SU-DHL-6 (cell line): ENCODE data around the gene HHATL.

ENCODE experiments used
- H2AFZ ChIP-seq: fragments of 200-600 bp; sonication (generic); 2 replicates; pipeline ENCODE4 v1.6.1; 2014; ENCODE audit warnings: low read depth, mild to moderate bottlenecking, moderate library complexity, mixed read lengths, antibody characterized with exemption, low read length; ENCODE audit not compliant: severe bottlenecking
- H3F3A ChIP-seq: fragments of 200-600 bp; shearing (Covaris generic); 2 replicates; pipeline ENCODE4 v1.6.0; 2016; ENCODE audit warnings: antibody characterized with exemption, mild to moderate bottlenecking; ENCODE audit not compliant: insufficient read depth
- H3K27ac ChIP-seq: fragments of 200-600 bp; sonication (generic); 2 replicates; pipeline ENCODE4 v1.5.1; 2016; ENCODE audit warnings: low read depth, mild to moderate bottlenecking, low read length, moderate library complexity, mixed read lengths
- H3K27me3 ChIP-seq: fragments of 200-600 bp; sonication (generic), shearing (Covaris generic); 2 replicates; pipeline ENCODE4 v1.6.0; 2014; ENCODE audit warnings: mild to moderate bottlenecking, low read length
- H3K36me3 ChIP-seq: fragments of 200-600 bp; sonication (generic); 2 replicates; pipeline ENCODE4 v1.6.1; 2014; ENCODE audit warnings: mild to moderate bottlenecking, low read length, mixed read lengths
- H3K4me2 ChIP-seq: fragments of 300-600, 200-600 bp; shearing (Covaris generic), sonication (generic); 2 replicates; pipeline ENCODE4 v1.6.0; 2014; ENCODE audit warnings: low read length, low read depth, mild to moderate bottlenecking; ENCODE audit not compliant: poor library complexity, severe bottlenecking
- H3K4me3 ChIP-seq: fragments of 200-600 bp; sonication (generic); 2 replicates; pipeline ENCODE4 v1.5.1; 2014; ENCODE audit warnings: antibody characterized with exemption, low read length, mild to moderate bottlenecking, mixed read lengths; ENCODE audit not compliant: insufficient read depth, poor library complexity, severe bottlenecking
- H3K79me2 ChIP-seq: fragments of 200-600 bp; sonication (generic); 2 replicates; pipeline ENCODE4 v1.6.1; 2014; ENCODE audit warnings: mild to moderate bottlenecking, low read length, moderate library complexity; ENCODE audit not compliant: insufficient read depth
- H3K9ac ChIP-seq: fragments of 200-600 bp; sonication (generic); 2 replicates; pipeline ENCODE4 v1.7.0; 2014; ENCODE audit warnings: mild to moderate bottlenecking, low read length
- H3K9me2 ChIP-seq: fragments of 200-600 bp; sonication (generic); replicated peaks from 2 replicates; pipeline ENCODE4 v1.6.1; 2014; ENCODE audit warnings: low read length; ENCODE audit not compliant: insufficient read depth
- H3K9me3 ChIP-seq: fragments of 200-600 bp; sonication (generic); 2 replicates; pipeline ENCODE4 v1.6.1; 2014; ENCODE audit warnings: low read length, mixed read lengths; ENCODE audit not compliant: insufficient read depth
- H4K20me1 ChIP-seq: fragments of 200-600 bp; sonication (generic); 2 replicates; pipeline ENCODE4 v1.6.1; 2014; ENCODE audit warnings: low read depth, mild to moderate bottlenecking, antibody characterized with exemption, low read length, moderate library complexity, mixed read lengths
- CTCF ChIP-seq: fragments of 200-600 bp; sonication (generic); IDR thresholded peaks from one replicate; pipeline ENCODE4 v1.5.1; 2017; ENCODE audit warnings: antibody characterized with exemption, mild to moderate bottlenecking, low read length, moderate library complexity; ENCODE audit not compliant: insufficient read depth, poor library complexity, severe bottlenecking
- EZH2phosphoT487 ChIP-seq: fragments of 200-600 bp; sonication (generic), shearing (Covaris generic); conservative IDR thresholded peaks from 2 replicates; pipeline ENCODE4 v1.6.1; 2018; ENCODE audit warnings: mild to moderate bottlenecking, antibody characterized with exemption, low read length, moderate library complexity, mixed read lengths

HHATL gene

GRCh38 chr3:42675909-42676308, 26.7 kb downstream of the HHATL start:
- H3K79me2 ChIP-seq = no peaks in the 10 kb centered on the region
- no peak for TF ChIP-seq EZH2phosphoT487
- no peak for TF ChIP-seq CTCF
- H3K27ac ChIP-seq = no peak overlapping the region
- no peaks in the 10 kb centered on the region for H4K20me1 ChIP-seq
- H3K27me3 ChIP-seq = no peaks in the 10 kb centered on the region
- H3K36me3 ChIP-seq = no peaks in the 10 kb centered on the region
- H3K4me3 ChIP-seq = no peak overlapping the region
- H3K4me2 ChIP-seq = no peak overlapping the region
- no peak overlapping the region for H2AFZ ChIP-seq
- no peaks in the 10 kb centered on the region for H3F3A ChIP-seq
- peaks cover 5% of the 10 kb centered on the region; the same call in 1 of the 2 replicates for H3K9me3 ChIP-seq
- H3K9me2 ChIP-seq = no peaks in the 10 kb centered on the region
- no peak overlapping the region for H3K9ac ChIP-seq

- peaks cover 5% of the 10 kb centered on the region; the same call in 1 of the 2 replicates for H3K9me3 ChIP-seq
- no peaks in the 10 kb centered on the region for H3K36me3 ChIP-seq
- H3K9me2 ChIP-seq = no peaks in the 10 kb centered on the region
- TF ChIP-seq EZH2phosphoT487 (no peak), CTCF (no peak)
- H4K20me1 ChIP-seq = no peaks in the 10 kb centered on the region
- H3K4me3 ChIP-seq = no peak overlapping the region
- H3K27ac ChIP-seq = no peak overlapping the region
- H2AFZ ChIP-seq = no peak overlapping the region
- H3K9ac ChIP-seq = no peak overlapping the region
- no peaks in the 10 kb centered on the region for H3K27me3 ChIP-seq
- H3K79me2 ChIP-seq = no peaks in the 10 kb centered on the region
- no peaks in the 10 kb centered on the region for H3F3A ChIP-seq
- H3K4me2 ChIP-seq = no peak overlapping the region
Observed at GRCh38 chr3:42674146-42674545, 28.5 kb downstream of the HHATL start.

- Histone ChIP-seq H3K9ac (no peak overlapping the region), H3K79me2 (no peaks in the 10 kb centered on the region), H3K36me3 (no peaks in the 10 kb centered on the region), H3K4me2 (no peak overlapping the region), H3F3A (no peaks in the 10 kb centered on the region), H2AFZ (no peak overlapping the region), H4K20me1 (no peaks in the 10 kb centered on the region), H3K9me2 (no peaks in the 10 kb centered on the region), H3K4me3 (no peak overlapping the region), H3K9me3 (peaks cover 5% of the 10 kb centered on the region; the same call in 1 of the 2 replicates), H3K27me3 (no peaks in the 10 kb centered on the region), H3K27ac (no peak overlapping the region)
- TF ChIP-seq CTCF (no peak), EZH2phosphoT487 (no peak)
Observed at GRCh38 chr3:42673082-42673481, 29.5 kb downstream of the HHATL start.
